H9 (cell line): ENCODE results near the gene AMOTL1. TPM values are rescaled to one million over a fixed set of nuclear protein-coding genes. Genes with fewer than 3 reads are reported as not detected.

ENCODE experiments used
- DNase-seq: peaks from one replicate; pipeline ENCODE4 v3.0.0-alpha.2; 2017
- H2AFZ ChIP-seq: one replicate; pipeline ENCODE4 v1.6.1; 2013; ENCODE audit warnings: mild to moderate bottlenecking, low read length, control low read depth, moderate library complexity
- H2AK5ac ChIP-seq: 2 replicates; pipeline ENCODE4 v1.6.1; 2013; ENCODE audit warnings: low read length, control low read depth, mixed read lengths; ENCODE audit not compliant: insufficient read length
- H2BK120ac ChIP-seq: one replicate; pipeline ENCODE4 v1.6.1; 2013; ENCODE audit warnings: low read depth, mild to moderate bottlenecking, low read length, control low read depth, inconsistent platforms; ENCODE audit not compliant: poor library complexity, severe bottlenecking
- H2BK12ac ChIP-seq: 2 replicates; pipeline ENCODE4 v1.6.1; 2013; ENCODE audit warnings: low read length, control low read depth, mixed read lengths, low read depth; ENCODE audit not compliant: insufficient read length
- H2BK15ac ChIP-seq: 2 replicates; pipeline ENCODE4 v1.6.1; 2013; ENCODE audit warnings: low read depth, low read length, control low read depth
- H2BK20ac ChIP-seq: one replicate; pipeline ENCODE4 v1.6.1; 2013; ENCODE audit warnings: low read depth, mild to moderate bottlenecking, low read length, control low read depth, inconsistent platforms; ENCODE audit not compliant: poor library complexity, severe bottlenecking
- H2BK5ac ChIP-seq: 2 replicates; pipeline ENCODE4 v1.6.1; 2013; ENCODE audit warnings: low read length, control low read depth, mixed read lengths; ENCODE audit not compliant: insufficient read length
- H3K14ac ChIP-seq: 2 replicates; pipeline ENCODE4 v1.6.1; 2013; ENCODE audit warnings: low read length, control low read depth; ENCODE audit not compliant: insufficient read depth
- H3K18ac ChIP-seq: 2 replicates; pipeline ENCODE4 v1.6.1; 2013; ENCODE audit warnings: low read depth, mild to moderate bottlenecking, mixed read lengths, low read length, control low read depth; ENCODE audit not compliant: insufficient read length
- H3K23ac ChIP-seq: 2 replicates; pipeline ENCODE4 v1.6.1; 2013; ENCODE audit warnings: low read length, control low read depth, mixed read lengths, low read depth; ENCODE audit not compliant: insufficient read length
- H3K23me2 ChIP-seq: 2 replicates; pipeline ENCODE4 v1.6.1; 2013; ENCODE audit warnings: low read depth, mild to moderate bottlenecking, mixed read lengths, low read length, control low read depth; ENCODE audit not compliant: insufficient read length, poor library complexity, severe bottlenecking
- H3K27ac ChIP-seq: 2 replicates; pipeline ENCODE4 v1.5.1; 2013; ENCODE audit warnings: low read length, control low read depth, mixed read lengths, low read depth; ENCODE audit not compliant: insufficient read length
- H3K27me3 ChIP-seq: 2 replicates; pipeline ENCODE4 v1.6.1; 2013; ENCODE audit warnings: low read length, control low read depth, inconsistent platforms; ENCODE audit not compliant: insufficient read depth
- H3K4ac ChIP-seq: 2 replicates; pipeline ENCODE4 v1.6.1; 2013; ENCODE audit warnings: low read depth, mild to moderate bottlenecking, control low read depth, inconsistent platforms, low read length, moderate library complexity
- H3K4me1 ChIP-seq: 2 replicates; pipeline ENCODE4 v1.6.1; 2013; ENCODE audit warnings: low read length, control low read depth, inconsistent platforms; ENCODE audit not compliant: insufficient read depth
- H3K4me2 ChIP-seq: 2 replicates; pipeline ENCODE4 v1.6.1; 2013; ENCODE audit warnings: low read length, control low read depth, mixed read lengths; ENCODE audit not compliant: insufficient read length, insufficient read depth
- H3K56ac ChIP-seq: 2 replicates; pipeline ENCODE4 v1.6.1; 2013; ENCODE audit warnings: low read depth, mild to moderate bottlenecking, mixed read lengths, low read length, control low read depth; ENCODE audit not compliant: insufficient read length
- H3K79me1 ChIP-seq: 2 replicates; pipeline ENCODE4 v1.6.1; 2013; ENCODE audit warnings: low read depth, mild to moderate bottlenecking, moderate library complexity, low read length, control low read depth, inconsistent platforms; ENCODE audit not compliant: insufficient read depth, poor library complexity, severe bottlenecking
- H3K79me2 ChIP-seq: 2 replicates; pipeline ENCODE4 v1.6.1; 2013; ENCODE audit warnings: low read length, control low read depth, inconsistent platforms; ENCODE audit not compliant: insufficient read depth
- H3K9ac ChIP-seq: 2 replicates; pipeline ENCODE4 v1.6.1; 2013; ENCODE audit warnings: low read length, control low read depth, mixed read lengths; ENCODE audit not compliant: insufficient read length; ENCODE audit errors: extremely low read depth
- H3K9me3 ChIP-seq: one replicate; pipeline ENCODE4 v1.6.1; 2013; ENCODE audit warnings: low read depth, low read length, inconsistent platforms; ENCODE audit not compliant: control insufficient read depth
- H3T11ph ChIP-seq: one replicate; pipeline ENCODE4 v1.6.1; 2013; ENCODE audit warnings: mild to moderate bottlenecking, low read length, control low read depth, inconsistent platforms
- H4K20me1 ChIP-seq: one replicate; pipeline ENCODE4 v1.6.1; 2013; ENCODE audit not compliant: control insufficient read depth, insufficient read length, insufficient read depth
- H4K5ac ChIP-seq: 2 replicates; pipeline ENCODE4 v1.6.1; 2013; ENCODE audit warnings: low read depth, mild to moderate bottlenecking, mixed read lengths, low read length, control low read depth; ENCODE audit not compliant: insufficient read length
- H4K8ac ChIP-seq: replicated peaks from 2 replicates; pipeline ENCODE4 v1.6.1; 2013; ENCODE audit warnings: low read length, control low read depth, mixed read lengths, low read depth; ENCODE audit not compliant: insufficient read length
- H4K91ac ChIP-seq: 2 replicates; pipeline ENCODE4 v1.6.1; 2013; ENCODE audit warnings: low read depth, mild to moderate bottlenecking, moderate library complexity, mixed read lengths, low read length, control low read depth; ENCODE audit not compliant: insufficient read length
- H3K27ac Mint-ChIP-seq, 3 experiments: 2 replicates in 2 of 3; 3 replicates in 1 of 3; pipeline ENCODE4 v1.8.0; 2020 to 2021; ENCODE audit warnings: mixed read lengths in 3 of 3, mild to moderate bottlenecking in 1 of 3, moderate library complexity in 1 of 3
- H3K27me3 Mint-ChIP-seq: 2 replicates; pipeline ENCODE4 v1.8.0; 2021; ENCODE audit warnings: low read depth, mild to moderate bottlenecking, moderate library complexity, mixed read lengths
- H3K36me3 Mint-ChIP-seq, 3 experiments: 2 replicates in 2 of 3; 3 replicates in 1 of 3; pipeline ENCODE4 v1.8.0; 2020 to 2021; ENCODE audit warnings: low read depth in 3 of 3, mixed read lengths in 3 of 3; ENCODE audit not compliant: insufficient read depth in 1 of 3
- H3K4me1 Mint-ChIP-seq, 2 experiments: 2 replicates each; pipeline ENCODE4 v1.8.0; 2020; ENCODE audit warnings: mixed read lengths in 2 of 2
- H3K4me3 Mint-ChIP-seq, 2 experiments: 2 replicates in 1 of 2; 3 replicates in 1 of 2; pipeline ENCODE4 v1.8.0; 2020 to 2021; ENCODE audit warnings: mild to moderate bottlenecking in 2 of 2, mixed read lengths in 2 of 2, moderate library complexity in 1 of 2
- H3K9me3 Mint-ChIP-seq, 2 experiments: 2 replicates in 1 of 2; 3 replicates in 1 of 2; pipeline ENCODE4 v1.8.0; 2020; ENCODE audit warnings: mild to moderate bottlenecking in 2 of 2, mixed read lengths in 2 of 2, moderate library complexity in 1 of 2
- total RNA-seq: library from RNA; stranded (reverse); gene quantifications from 2 replicates; pipeline ENCODE4 v1.2.1, GENCODE V29; 2021
- TF ChIP-seq, protein P1 (sequence below): fragments of 200-600 bp; sonication (generic); conservative IDR thresholded peaks from 3 replicates; pipeline ENCODE4 v1.8.0; 2021; ENCODE audit warnings: antibody characterized with exemption, mild to moderate bottlenecking

AMOTL1 gene
- total RNA-seq, 1 experiment from 2014 or later = 18.5 TPM

GRCh38 chr11:94760296-94760695 lies 7.9 kb upstream of the AMOTL1 start:
- H2BK12ac ChIP-seq = no peak overlapping the region
- no peak overlapping the region for H3K27ac ChIP-seq
- no peak overlapping the region for H3T11ph ChIP-seq
- H3K79me2 ChIP-seq = no peaks in the 10 kb centered on the region
- no peak overlapping the region for H3K56ac ChIP-seq
- no peak overlapping the region for H2BK5ac ChIP-seq
- H2BK120ac ChIP-seq = no peak overlapping the region
- TF ChIP-seq, protein P1, sequence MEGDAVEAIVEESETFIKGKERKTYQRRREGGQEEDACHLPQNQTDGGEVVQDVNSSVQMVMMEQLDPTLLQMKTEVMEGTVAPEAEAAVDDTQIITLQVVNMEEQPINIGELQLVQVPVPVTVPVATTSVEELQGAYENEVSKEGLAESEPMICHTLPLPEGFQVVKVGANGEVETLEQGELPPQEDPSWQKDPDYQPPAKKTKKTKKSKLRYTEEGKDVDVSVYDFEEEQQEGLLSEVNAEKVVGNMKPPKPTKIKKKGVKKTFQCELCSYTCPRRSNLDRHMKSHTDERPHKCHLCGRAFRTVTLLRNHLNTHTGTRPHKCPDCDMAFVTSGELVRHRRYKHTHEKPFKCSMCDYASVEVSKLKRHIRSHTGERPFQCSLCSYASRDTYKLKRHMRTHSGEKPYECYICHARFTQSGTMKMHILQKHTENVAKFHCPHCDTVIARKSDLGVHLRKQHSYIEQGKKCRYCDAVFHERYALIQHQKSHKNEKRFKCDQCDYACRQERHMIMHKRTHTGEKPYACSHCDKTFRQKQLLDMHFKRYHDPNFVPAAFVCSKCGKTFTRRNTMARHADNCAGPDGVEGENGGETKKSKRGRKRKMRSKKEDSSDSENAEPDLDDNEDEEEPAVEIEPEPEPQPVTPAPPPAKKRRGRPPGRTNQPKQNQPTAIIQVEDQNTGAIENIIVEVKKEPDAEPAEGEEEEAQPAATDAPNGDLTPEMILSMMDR = no peak
- H3K18ac ChIP-seq = no peak overlapping the region
- H4K5ac ChIP-seq = no peak overlapping the region
- H3K9me3 ChIP-seq = no peaks in the 10 kb centered on the region
- H4K91ac ChIP-seq = no peak overlapping the region
- H3K4me3 Mint-ChIP-seq = no peak overlapping the region
- DNase-seq = no peak
- no peak overlapping the region for H3K4ac ChIP-seq
- peaks cover 16 to 26% of the 10 kb centered on the region in 2 experiments for H3K4me1 Mint-ChIP-seq
- no peak overlapping the region for H2AK5ac ChIP-seq
- no peak overlapping the region for H3K4me2 ChIP-seq
- no peak overlapping the region for H3K9ac ChIP-seq
- no peaks in the 10 kb centered on the region for H3K79me1 ChIP-seq
- no peaks in the 10 kb centered on the region for H4K20me1 ChIP-seq
- H2BK15ac ChIP-seq = no peak overlapping the region
- no peak overlapping the region for H3K14ac ChIP-seq
- no peak overlapping the region for H3K23ac ChIP-seq
- peaks cover 12% of the 10 kb centered on the region; the same call in 1 of the 2 replicates for H3K27me3 ChIP-seq
- H3K4me1 ChIP-seq = no peaks in the 10 kb centered on the region; the same call in 1 of the 2 replicates
- no peak overlapping the region for H2BK20ac ChIP-seq
- H3K27ac Mint-ChIP-seq = no peak overlapping the region; a peak in 1 of 7 replicates
- no peaks in the 10 kb centered on the region for H3K9me3 Mint-ChIP-seq
- no peaks in the 10 kb centered on the region for H3K36me3 Mint-ChIP-seq
- H4K8ac ChIP-seq = no peak overlapping the region
- H3K27me3 Mint-ChIP-seq = peaks cover 24% of the 10 kb centered on the region
- no peaks in the 10 kb centered on the region for H3K23me2 ChIP-seq
- H2AFZ ChIP-seq = no peak overlapping the region
